HEK293 (cell line): Measurements from ENCODE around the gene WWTR1.

Source experiments
- CTCF ChIA-PET: fragments of 350-600 bp; formaldehyde crosslinking; extraction: SDS; loops from one replicate; lab custom pipeline; 2021; ENCODE audit warnings: antibody characterized with exemption; lab: Yijun Ruan, JAX
- POLR2A ChIA-PET: fragments of 300-600 bp; formaldehyde crosslinking; extraction: SDS; loops from one replicate; lab custom pipeline; 2020; ENCODE audit warnings: antibody characterized with exemption, inconsistent platforms; lab: Yijun Ruan, JAX
- H3K27ac ChIP-seq: fragments of 200-500 bp; sonication (Bioruptor generic); 2 replicates; pipeline ENCODE4 v1.5.1; 2014; ENCODE audit warnings: low read depth, low read length, control low read depth, inconsistent platforms; ENCODE audit errors: extremely low read depth
- H3K36me3 ChIP-seq, 2 experiments: fragments of 200-500 bp in 1 of 2; sonication (Bioruptor generic) in 1 of 2; 1 replicate in 1 of 2; 2 replicates in 1 of 2; pipeline ENCODE4 v1.5.1; 2014 to 2017; ENCODE audit warnings: inconsistent platforms in 2 of 2, low read length in 2 of 2; ENCODE audit not compliant: control insufficient read depth in 2 of 2, insufficient read depth in 1 of 2
- H3K4me1 ChIP-seq: fragments of 200-500 bp; sonication (Bioruptor generic); 2 replicates; pipeline ENCODE4 v1.5.1; 2014; ENCODE audit warnings: mild to moderate bottlenecking, low read length, inconsistent platforms; ENCODE audit not compliant: control insufficient read depth, insufficient read depth
- H3K4me3 ChIP-seq: 2 replicates; pipeline ENCODE4 v1.5.1; 2011; ENCODE audit warnings: low read depth, mild to moderate bottlenecking, control low read depth, low read length, moderate library complexity
- H3K9me3 ChIP-seq: fragments of 200-500 bp; sonication (Bioruptor generic); 2 replicates; pipeline ENCODE4 v1.5.1; 2014; ENCODE audit warnings: low read depth, low read length, inconsistent platforms; ENCODE audit not compliant: control insufficient read depth, insufficient read depth
- AEBP2 ChIP-seq: fragments of 450-650 bp; formaldehyde crosslinking; IDR thresholded peaks from 2 replicates; pipeline ENCODE4 v1.5.1; 2016; ENCODE audit warnings: missing biosample characterization, missing genetic modification characterization, borderline replicate concordance
- BCL11A ChIP-seq: fragments of 450-650 bp; formaldehyde crosslinking; IDR thresholded peaks from 2 replicates; pipeline ENCODE4 v1.5.1; 2016; ENCODE audit warnings: low read depth, missing biosample characterization, missing genetic modification characterization
- FEZF1 ChIP-seq: fragments of 450-650 bp; formaldehyde crosslinking; IDR thresholded peaks from 2 replicates; pipeline ENCODE4 v1.5.1; 2016; ENCODE audit warnings: missing biosample characterization, missing genetic modification characterization
- PRDM10 ChIP-seq: fragments of 450-650 bp; formaldehyde crosslinking; IDR thresholded peaks from 2 replicates; pipeline ENCODE4 v1.5.1; 2016; ENCODE audit warnings: missing biosample characterization, missing genetic modification characterization
- SP3 ChIP-seq: fragments of 450-650 bp; formaldehyde crosslinking; IDR thresholded peaks from 2 replicates; pipeline ENCODE4 v1.5.1; 2016; ENCODE audit warnings: missing biosample characterization, missing genetic modification characterization
- WT1 ChIP-seq: fragments of 450-650 bp; formaldehyde crosslinking; IDR thresholded peaks from 2 replicates; pipeline ENCODE4 v1.5.1; 2016; ENCODE audit warnings: missing biosample characterization, missing genetic modification characterization
- ZBTB20 ChIP-seq: fragments of 450-650 bp; formaldehyde crosslinking; IDR thresholded peaks from 2 replicates; pipeline ENCODE4 v1.5.1; 2016; ENCODE audit warnings: missing biosample characterization, missing genetic modification characterization
- ZIC2 ChIP-seq: fragments of 450-650 bp; formaldehyde crosslinking; IDR thresholded peaks from 2 replicates; pipeline ENCODE4 v1.5.1; 2016; ENCODE audit warnings: missing biosample characterization, missing genetic modification characterization
- ZNF169 ChIP-seq: fragments of 450-650 bp; formaldehyde crosslinking; IDR thresholded peaks from 2 replicates; pipeline ENCODE4 v1.5.1; 2016; ENCODE audit warnings: missing biosample characterization, missing genetic modification characterization
- ZNF311 ChIP-seq: fragments of 450-650 bp; formaldehyde crosslinking; IDR thresholded peaks from 2 replicates; pipeline ENCODE4 v1.5.1; 2017; ENCODE audit warnings: missing biosample characterization, missing genetic modification characterization, borderline replicate concordance
- ZNF37A ChIP-seq: fragments of 450-650 bp; IDR thresholded peaks from 2 replicates; pipeline ENCODE4 v1.5.1; 2018; ENCODE audit warnings: missing biosample characterization, missing genetic modification characterization
- ZNF404 ChIP-seq: fragments of 450-650 bp; formaldehyde crosslinking; IDR thresholded peaks from 2 replicates; pipeline ENCODE4 v1.5.1; 2017; ENCODE audit warnings: missing biosample characterization, missing genetic modification characterization
- ZNF449 ChIP-seq: fragments of 450-650 bp; formaldehyde crosslinking; IDR thresholded peaks from 2 replicates; pipeline ENCODE4 v1.5.1; 2017; ENCODE audit warnings: missing biosample characterization, mild to moderate bottlenecking, missing genetic modification characterization, moderate library complexity
- ZNF548 ChIP-seq: fragments of 450-650 bp; formaldehyde crosslinking; IDR thresholded peaks from 2 replicates; pipeline ENCODE4 v1.5.1; 2016; ENCODE audit warnings: missing biosample characterization, missing genetic modification characterization
- ZNF558 ChIP-seq: fragments of 450-650 bp; formaldehyde crosslinking; IDR thresholded peaks from 2 replicates; pipeline ENCODE4 v1.5.1; 2016; ENCODE audit warnings: missing biosample characterization, missing genetic modification characterization
- ZNF580 ChIP-seq: fragments of 450-650 bp; formaldehyde crosslinking; IDR thresholded peaks from 2 replicates; pipeline ENCODE4 v1.5.1; 2016; ENCODE audit warnings: missing biosample characterization, missing genetic modification characterization
- ZNF654 ChIP-seq: fragments of 450-650 bp; formaldehyde crosslinking; IDR thresholded peaks from 2 replicates; pipeline ENCODE4 v1.5.1; 2016; ENCODE audit warnings: low read depth, missing biosample characterization, missing genetic modification characterization
- ZNF664 ChIP-seq: fragments of 450-650 bp; formaldehyde crosslinking; IDR thresholded peaks from 2 replicates; pipeline ENCODE4 v1.5.1; 2016; ENCODE audit warnings: missing biosample characterization, missing genetic modification characterization
- ZNF785 ChIP-seq: fragments of 450-650 bp; formaldehyde crosslinking; IDR thresholded peaks from 2 replicates; pipeline ENCODE4 v1.5.1; 2016; ENCODE audit warnings: missing biosample characterization, missing genetic modification characterization
- ZSCAN16 ChIP-seq: fragments of 450-650 bp; formaldehyde crosslinking; IDR thresholded peaks from 2 replicates; pipeline ENCODE4 v1.5.1; 2016; ENCODE audit warnings: missing biosample characterization, missing genetic modification characterization
- TF ChIP-seq, protein P1 (sequence below): fragments of 450-650 bp; formaldehyde crosslinking; optimal IDR thresholded peaks from 2 replicates; pipeline ENCODE3; 2016; ENCODE audit warnings: missing biosample characterization, mild to moderate bottlenecking, missing genetic modification characterization
- TF ChIP-seq, protein P2 (sequence below): fragments of 450-650 bp; formaldehyde crosslinking; IDR thresholded peaks from 2 replicates; pipeline ENCODE4 v1.5.1; 2016; ENCODE audit warnings: missing biosample characterization, missing genetic modification characterization, low read depth

Gene WWTR1

DNA sequence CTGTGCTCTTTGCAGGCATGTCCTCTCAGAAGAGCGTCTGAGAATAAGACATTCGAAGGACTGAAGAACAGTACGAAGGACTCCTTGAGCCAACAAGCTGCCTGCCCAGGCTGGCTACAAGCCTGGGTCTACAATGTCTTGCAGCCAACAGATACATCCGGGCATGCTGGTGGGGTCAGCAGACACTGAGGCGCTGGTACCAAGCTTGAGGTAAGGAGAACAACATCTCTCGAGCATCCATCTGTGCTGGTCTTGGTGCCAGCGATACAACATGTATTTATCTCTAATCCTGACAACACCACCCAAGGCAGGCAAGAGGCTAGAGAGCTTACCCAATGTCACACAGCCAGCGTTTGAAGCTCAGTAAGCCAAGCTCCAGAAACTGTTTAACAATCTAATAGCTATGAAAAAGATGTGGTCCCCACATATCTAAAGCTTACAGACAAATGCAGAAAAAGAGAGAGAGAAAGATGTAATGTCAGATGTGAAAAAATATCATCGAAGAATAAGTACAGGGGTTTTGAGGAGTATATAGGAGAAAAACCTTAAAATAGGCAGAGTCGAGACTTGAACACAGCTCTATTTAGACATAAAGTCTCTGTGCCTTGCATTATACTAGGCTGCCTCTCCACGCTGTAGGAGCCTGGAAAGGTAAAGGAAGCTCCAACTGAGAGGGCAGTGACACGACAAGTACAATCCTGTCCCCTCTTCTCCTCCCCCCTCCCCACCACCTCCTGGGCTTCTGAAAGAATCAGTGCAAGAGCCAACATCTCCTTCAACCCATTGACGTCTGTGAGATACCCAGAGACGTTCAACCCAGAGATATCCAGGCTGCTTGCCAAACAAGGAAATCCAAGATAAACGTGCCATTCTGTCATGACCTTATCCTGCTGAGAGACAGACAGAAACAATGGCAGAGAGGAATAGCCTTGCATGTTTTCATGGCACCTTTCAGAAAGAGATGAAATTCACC is 39.4 kb downstream of the WWTR1 start (continued):
- TF ChIP-seq PRDM10 (tag by site-specific recombination), result peak; percentile 35
- TF ChIP-seq, protein P1, sequence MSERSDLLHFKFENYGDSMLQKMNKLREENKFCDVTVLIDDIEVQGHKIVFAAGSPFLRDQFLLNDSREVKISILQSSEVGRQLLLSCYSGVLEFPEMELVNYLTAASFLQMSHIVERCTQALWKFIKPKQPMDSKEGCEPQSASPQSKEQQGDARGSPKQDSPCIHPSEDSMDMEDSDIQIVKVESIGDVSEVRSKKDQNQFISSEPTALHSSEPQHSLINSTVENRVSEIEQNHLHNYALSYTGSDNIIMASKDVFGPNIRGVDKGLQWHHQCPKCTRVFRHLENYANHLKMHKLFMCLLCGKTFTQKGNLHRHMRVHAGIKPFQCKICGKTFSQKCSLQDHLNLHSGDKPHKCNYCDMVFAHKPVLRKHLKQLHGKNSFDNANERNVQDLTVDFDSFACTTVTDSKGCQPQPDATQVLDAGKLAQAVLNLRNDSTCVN (tag by site-specific recombination), result no peak
- peak; percentile 47 for TF ChIP-seq ZIC2 (tag by site-specific recombination)
- TF ChIP-seq ZNF169, result no peak
- no peak for TF ChIP-seq ZNF37A (tag by site-specific recombination)
- TF ChIP-seq ZNF664 (tag by site-specific recombination), result no peak
- TF ChIP-seq WT1 (tag by site-specific recombination), result peak; percentile 36; the same call in 1 of the 2 replicates
- TF ChIP-seq, protein P2, sequence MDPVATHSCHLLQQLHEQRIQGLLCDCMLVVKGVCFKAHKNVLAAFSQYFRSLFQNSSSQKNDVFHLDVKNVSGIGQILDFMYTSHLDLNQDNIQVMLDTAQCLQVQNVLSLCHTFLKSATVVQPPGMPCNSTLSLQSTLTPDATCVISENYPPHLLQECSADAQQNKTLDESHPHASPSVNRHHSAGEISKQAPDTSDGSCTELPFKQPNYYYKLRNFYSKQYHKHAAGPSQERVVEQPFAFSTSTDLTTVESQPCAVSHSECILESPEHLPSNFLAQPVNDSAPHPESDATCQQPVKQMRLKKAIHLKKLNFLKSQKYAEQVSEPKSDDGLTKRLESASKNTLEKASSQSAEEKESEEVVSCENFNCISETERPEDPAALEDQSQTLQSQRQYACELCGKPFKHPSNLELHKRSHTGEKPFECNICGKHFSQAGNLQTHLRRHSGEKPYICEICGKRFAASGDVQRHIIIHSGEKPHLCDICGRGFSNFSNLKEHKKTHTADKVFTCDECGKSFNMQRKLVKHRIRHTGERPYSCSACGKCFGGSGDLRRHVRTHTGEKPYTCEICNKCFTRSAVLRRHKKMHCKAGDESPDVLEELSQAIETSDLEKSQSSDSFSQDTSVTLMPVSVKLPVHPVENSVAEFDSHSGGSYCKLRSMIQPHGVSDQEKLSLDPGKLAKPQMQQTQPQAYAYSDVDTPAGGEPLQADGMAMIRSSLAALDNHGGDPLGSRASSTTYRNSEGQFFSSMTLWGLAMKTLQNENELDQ (tag by site-specific recombination), result no peak
- TF ChIP-seq ZBTB20 (tag by site-specific recombination), result no peak
- TF ChIP-seq ZNF404 (tag by site-specific recombination), result no peak
- no peak for TF ChIP-seq ZNF785
- no peak for TF ChIP-seq SP3 (tag by site-specific recombination)
- TF ChIP-seq ZNF558 (tag by site-specific recombination), result 0 out of 2 replicates have a peak, but pooled peaks have one; percentile 19
- TF ChIP-seq FEZF1, result 0 out of 2 replicates have a peak, but pooled peaks have one; percentile 26
- peak; percentile 44; the same call in 1 of the 2 replicates for TF ChIP-seq ZNF580 (tag by site-specific recombination)

GRCh38 chr3:149615731-149616221 is 42.0 kb downstream of the WWTR1 start:
- Histone ChIP-seq H3K27ac (no peak overlapping the region), H3K36me3 (no peaks in the 10 kb centered on the region), H3K4me3 (no peak overlapping the region), H3K4me1 (peaks cover 15% of the 10 kb centered on the region), H3K9me3 (no peaks in the 10 kb centered on the region)
- ChIA-PET CTCF (no interaction called here), POLR2A (no interaction called here)
- TF ChIP-seq BCL11A (tag by site-specific recombination), result no peak
- TF ChIP-seq, protein P2 (tag by site-specific recombination), result no peak
- no peak for TF ChIP-seq ZNF311 (tag by site-specific recombination)
- TF ChIP-seq ZNF548, result no peak
- TF ChIP-seq ZNF404 (tag by site-specific recombination), result no peak
- TF ChIP-seq ZNF449 (tag by site-specific recombination), result no peak
- TF ChIP-seq AEBP2 (tag by site-specific recombination), result no peak
- TF ChIP-seq ZSCAN16 (tag by site-specific recombination), result no peak
- no peak for TF ChIP-seq ZNF654
